Stimulated activated CD4-positive, alpha-beta T cell treated with anti-CD3 and anti-CD28 coated beads, Interleukin-4, amount 100 ng/mL, for 48 hours (primary cell): ENCODE data around the gene PADI3.
"Not testable (repeated sequence)": the region's sequence is repeated elsewhere in the genome, so short reads cannot be mapped to it uniquely, and the experiment has no call there.

Experiments used
- DNase-seq, 2 donors: peaks; one replicate each; pipeline ENCODE4 v3.0.0-alpha.2; 2020; ENCODE audit warnings: low read depth in 2 of 2

Gene PADI3

GRCh38 chr1:17305576-17306095, 56.7 kb downstream of the PADI3 start:
- no peak for DNase-seq

- no peak for DNase-seq
Observed at GRCh38 chr1:17306407-17306806, 57.5 kb downstream of the PADI3 start.

DNA sequence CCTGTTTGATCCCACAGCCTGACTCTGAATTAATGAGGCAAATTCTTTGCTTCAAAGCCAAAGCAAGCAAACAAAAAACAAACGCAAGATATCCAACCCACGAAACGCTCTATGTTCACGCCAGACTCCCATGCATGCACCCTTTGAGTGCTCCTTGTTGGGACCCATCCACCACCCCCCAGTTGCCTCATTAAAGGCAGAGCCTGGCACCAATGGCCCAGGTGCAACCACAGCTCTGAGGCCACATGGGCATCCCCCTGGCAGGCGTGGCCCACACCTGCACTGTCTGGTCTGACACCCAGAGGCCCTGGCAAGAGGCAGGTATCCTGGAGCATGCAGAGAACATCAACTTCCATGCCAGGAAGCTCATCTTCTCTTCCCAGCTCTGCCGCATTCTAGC, 58.0 kb downstream of the PADI3 start:
- DNase-seq, result no peak

DNA sequence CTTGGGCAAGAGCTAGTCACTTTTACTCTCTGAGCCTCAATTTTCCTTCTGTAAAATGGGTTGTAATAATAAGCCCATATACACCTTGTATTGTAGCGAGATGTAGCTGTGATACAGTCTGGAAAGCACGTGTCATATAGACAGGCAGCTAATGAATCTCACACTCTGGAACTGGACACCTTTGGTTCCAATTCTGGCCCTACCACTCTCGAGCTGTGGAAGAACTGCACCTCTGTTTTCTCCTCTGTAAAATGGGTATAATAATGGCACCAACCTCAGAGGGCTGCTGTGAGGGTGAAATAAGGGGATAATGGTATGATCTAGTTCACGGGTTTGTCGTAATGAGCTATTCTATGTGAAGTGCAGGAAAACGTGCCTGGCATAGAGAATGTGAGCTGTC, 58.4 kb downstream of the PADI3 start:
- DNase-seq, result no peak

DNA sequence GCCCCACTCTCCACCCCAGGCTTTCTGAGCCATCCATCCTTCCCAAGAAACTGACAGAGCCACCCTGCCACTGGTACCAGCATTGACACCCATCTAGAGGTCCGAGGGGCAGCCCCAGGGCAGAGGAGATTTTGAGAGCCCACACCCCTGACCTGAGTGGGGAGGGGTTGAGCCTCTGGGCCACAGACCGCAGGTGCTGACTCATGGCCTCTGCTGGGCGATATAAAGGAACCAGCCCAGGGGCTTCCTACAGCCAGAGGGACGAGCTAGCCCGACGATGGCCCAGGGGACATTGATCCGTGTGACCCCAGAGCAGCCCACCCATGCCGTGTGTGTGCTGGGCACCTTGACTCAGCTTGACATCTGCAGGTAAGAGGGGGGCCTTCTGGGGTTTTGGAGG, 59.0 kb downstream of the PADI3 start, which contains the start of gene PADI4:
Gene PADI4 (plus strand): TSS at position 252 of the 400 bp plus-strand sequence. CDS start 26 bp downstream, at position 278.
- DNase-seq, result no peak

GRCh38 chr1:17308593-17308992, 59.7 kb downstream of the PADI3 start:
- no peak for DNase-seq

GRCh38 chr1:17309426-17310067, 60.6 kb downstream of the PADI3 start:
- no peak for DNase-seq

- no peak for DNase-seq
Observed at GRCh38 chr1:17310068-17310640, 61.3 kb downstream of the PADI3 start.

GRCh38 chr1:17313530-17314309, 64.8 kb downstream of the PADI3 start:
- no peak for DNase-seq

DNA sequence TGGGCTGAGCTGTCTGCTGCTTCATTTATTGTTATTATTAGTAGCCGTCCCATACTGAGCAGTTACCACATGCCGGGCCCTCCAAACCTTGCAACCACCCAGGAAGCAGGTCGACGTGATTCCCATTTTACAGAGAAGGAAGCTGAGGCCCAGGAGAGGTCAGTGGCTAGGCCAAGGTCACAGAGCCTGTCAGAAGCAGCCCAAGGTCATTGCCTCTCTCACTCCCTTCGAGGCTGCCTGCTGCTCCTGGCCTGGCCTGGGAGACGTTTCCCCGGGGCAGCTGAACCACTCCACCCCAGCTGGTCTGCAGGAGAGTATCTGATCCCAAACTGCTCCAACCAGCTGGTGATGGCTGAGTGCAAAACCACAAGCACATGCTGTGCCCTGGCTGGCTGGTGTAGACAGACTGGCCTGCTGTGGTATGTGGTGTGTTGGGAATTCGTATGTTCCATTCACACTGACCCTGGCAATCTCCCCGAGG, 65.6 kb downstream of the PADI3 start:
- DNase-seq, result no peak

GRCh38 chr1:17315542-17316130, 66.7 kb downstream of the PADI3 start:
- DNase-seq, result no peak

DNA sequence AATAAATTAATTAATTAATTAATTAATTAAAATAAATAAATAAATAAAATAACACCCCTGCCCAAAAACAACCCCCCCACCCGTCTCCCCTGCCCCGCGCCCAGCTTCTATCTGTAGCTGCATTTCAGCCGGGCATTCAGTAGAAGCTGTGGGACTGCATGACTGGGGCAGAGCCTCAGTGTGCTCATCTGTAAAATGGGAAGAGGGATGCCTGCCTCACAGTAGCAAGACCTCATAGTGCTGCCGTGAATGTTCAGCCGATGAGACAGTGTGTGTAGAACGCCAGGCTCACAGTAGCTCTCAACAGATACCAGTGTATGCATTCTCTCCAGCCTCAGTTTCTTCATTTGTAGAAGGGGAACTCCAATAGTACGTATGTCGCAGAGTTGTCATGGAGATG, 67.8 kb downstream of the PADI3 start:
- no peak for DNase-seq

DNA sequence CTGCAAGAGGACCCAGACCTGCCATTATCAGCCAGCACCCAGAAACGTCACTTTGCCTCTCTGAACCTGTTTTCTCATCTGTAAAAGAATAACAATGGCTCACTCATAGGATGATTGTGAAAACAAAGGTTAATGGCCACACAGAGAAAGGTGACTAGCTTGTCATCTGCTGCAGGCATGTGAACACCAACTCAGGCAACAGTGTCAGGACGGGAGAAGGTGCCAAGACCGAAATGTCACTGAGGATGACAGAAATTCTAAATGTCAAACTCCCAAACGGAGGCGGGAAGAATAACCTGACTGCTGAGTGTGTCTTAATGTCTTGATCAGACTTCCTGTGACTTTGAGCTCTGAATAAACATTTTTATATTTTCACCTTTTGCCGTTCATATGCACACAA, 69.4 kb downstream of the PADI3 start:
- no peak for DNase-seq

- DNase-seq, result no peak
Observed at GRCh38 chr1:17319561-17320350, 70.9 kb downstream of the PADI3 start.

DNA sequence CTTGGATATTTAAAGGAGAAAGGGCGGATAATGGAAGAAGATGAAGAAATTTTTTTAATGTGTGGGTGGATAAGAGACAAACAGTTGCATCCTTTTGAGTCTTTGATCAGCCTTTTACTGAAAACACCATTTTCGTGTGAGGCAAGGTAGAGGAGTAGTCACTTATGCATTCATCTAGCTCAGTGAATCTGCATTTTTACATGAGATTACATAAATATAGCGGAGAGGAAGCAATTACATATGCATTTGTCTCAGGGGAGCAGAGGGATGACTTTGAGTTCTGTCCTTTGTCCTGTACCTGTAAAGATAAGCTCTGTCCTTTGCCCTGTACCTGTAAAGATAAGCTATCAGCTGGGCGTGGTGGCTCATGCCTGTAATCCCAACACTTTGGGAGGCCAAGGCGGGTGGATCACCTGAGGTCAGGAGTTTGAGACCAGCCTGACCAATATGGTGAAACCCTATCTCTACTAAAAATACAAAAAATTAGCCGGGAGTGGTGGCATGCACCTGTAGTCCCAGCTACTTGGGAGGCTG, 73.0 kb downstream of the PADI3 start:
- DNase-seq, result not testable (repeated sequence)

- DNase-seq, result no peak
Observed at GRCh38 chr1:17328855-17329254, 80.0 kb downstream of the PADI3 start.

DNA sequence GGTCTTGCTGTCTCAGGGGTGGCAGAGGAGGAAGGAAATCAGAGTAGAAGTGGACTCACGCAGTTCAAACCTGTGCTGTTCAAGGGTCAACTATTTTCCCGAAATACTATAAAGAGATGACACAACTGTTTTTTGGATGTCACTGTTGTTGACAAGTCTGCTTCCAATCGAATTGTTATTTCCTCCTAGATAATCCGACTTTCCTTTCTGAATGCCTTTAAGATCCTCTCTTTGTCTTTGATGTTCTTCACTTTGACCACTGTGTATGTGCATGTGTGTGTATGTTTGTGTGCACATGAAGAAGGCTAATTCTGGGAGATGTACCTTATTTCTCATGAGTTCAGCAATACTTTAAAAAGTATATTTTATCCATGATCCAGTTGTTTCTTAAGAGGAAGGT, 80.7 kb downstream of the PADI3 start:
- DNase-seq, result no peak

DNA sequence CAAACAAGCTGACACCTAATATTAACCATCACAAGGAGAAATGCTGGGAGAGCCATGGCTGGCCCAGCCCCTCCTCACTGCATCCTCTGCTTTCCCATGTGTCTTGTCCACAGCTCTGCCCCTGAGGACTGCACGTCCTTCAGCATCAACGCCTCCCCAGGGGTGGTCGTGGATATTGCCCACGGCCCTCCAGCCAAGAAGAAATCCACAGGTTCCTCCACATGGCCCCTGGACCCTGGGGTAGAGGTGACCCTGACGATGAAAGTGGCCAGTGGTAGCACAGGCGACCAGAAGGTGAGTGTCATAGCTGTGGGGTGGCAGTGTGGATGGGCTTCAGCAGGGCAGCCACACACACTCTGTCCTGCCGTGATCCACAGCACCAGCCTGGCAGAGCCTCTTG, 82.0 kb downstream of the PADI3 start:
- DNase-seq, result no peak

- no peak for DNase-seq
Observed at GRCh38 chr1:17333081-17333480, 84.2 kb downstream of the PADI3 start.
